ENCODE measurements around the gene ZMYND8.
"Not testable (repeated sequence)": the region's sequence is repeated elsewhere in the genome, so short reads cannot be mapped to it uniquely, and the experiment has no call there.

Gene ZMYND8

DNA sequence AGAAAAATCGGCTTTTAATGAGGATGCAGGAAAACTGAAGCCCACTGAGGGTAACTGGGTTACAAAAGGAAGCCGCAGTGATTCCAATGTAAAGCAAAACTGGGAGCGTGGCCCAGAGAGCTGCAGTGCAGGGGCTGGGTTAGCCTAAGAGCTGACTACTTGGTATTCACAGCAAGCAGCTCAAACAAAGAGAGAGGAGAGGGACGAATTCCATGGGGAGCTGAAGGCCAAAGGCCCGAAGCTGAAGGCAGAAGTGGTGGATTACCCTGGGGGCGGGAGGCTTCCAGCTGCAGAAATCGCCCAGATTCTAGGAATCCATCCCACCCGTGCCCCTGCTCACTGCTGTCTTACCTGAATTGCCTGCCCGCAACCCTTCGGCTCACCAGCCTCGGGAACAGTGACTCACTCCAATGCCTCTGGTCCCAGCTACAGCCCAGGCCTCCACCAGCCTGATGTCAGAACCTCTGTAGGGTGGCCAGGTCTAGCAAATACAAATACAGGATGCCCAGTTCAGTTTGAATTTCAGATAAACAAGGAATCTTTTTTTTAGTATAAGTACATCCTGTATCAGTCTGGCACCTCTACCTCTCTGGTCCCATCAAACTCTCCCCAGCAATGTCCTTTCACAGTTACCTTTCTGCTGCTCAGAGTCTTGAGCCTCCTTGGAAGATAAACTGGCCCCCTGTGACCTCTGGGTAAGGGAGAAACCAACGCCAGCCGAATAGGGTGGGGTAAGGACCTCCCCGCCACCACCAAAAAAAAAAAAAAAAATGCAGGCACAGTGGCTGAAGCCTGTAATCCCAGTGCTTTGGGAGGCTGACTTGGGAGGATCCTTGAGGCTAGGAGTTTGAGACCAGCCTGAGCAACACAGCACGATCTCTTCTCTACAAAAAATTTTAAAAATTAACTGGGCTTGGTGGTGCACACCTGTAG lies 14.6 kb upstream of the ZMYND8 start:
- FAIRE-seq: no peak

DNA sequence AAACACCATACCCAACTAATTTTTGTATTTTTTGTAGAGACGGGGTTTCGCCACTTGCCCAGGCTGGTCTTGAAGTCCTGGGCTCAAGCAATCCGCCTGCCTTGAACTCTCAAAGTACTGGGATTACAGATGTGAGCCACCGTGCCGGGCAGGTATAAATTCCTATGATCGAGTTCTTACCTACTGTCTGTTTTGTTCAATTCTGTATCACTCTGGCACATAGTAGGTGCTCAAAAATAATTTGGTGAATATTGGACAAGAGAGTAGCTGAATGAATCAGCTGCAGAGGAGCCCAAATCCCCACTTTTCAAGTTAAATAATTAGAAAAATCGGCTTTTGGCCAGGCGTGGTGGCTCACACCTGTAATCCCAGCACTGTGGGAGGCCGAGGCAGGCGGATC lies 13.7 kb upstream of the ZMYND8 start:
- no peak for FAIRE-seq

DNA sequence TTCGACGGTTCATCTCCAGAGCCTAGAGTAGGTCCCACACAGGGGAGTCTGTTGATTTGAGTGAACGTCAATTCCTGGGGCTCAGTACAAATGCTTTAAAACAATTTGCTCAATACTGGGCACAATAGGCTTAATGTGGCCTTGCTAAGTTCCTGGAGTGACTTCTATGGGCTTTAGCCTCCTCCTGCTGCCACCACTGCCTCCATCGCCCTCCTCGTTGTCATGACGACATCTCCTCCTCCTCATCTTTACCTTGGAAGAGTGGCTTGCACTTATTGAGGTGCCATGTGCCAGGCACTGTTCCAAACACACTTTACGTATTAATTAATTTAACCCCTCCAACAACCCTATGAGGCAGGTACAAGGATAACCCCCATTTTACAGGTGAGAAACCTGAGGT lies 11.8 kb upstream of the ZMYND8 start:
- FAIRE-seq: no peak

- FAIRE-seq: not testable (repeated sequence)
These were observed 9.8 kb upstream of the ZMYND8 start for GRCh38 chr20:47366301-47366700.

DNA sequence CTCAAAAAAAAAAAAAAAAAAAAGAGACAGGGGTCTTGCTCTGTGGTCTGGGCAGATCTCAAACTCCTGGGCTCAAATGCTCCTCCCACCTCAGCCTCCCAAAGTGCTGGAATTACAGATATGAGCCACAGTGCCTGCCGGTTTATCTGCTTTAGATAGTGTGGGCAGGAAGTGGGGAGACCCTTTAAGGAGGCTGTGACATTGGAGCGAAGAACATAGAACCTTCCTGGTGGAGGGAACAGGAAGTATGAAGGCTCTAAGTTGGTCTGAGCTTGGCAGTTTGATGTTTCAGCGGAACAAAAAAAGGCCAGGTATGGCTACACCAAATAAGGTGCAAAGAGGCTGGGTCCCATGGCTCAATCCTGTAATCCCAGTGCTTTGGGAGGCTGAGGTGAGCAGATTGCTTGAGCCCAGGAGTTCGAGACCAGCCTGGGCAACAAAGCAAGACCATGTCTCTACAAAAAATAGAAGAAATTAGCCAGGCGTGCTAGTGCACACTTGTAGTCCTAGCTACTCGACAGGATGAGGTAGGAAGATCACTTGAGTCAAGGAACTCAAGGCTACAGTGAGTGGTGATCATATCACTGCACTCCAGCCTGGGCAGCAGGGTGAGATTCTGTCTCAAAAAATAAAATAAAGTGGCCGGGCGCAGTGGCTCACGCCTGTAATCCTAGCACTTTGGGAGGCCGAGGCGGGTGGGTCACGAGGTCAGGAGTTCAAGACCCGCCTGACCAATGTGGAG lies 8.7 kb upstream of the ZMYND8 start:
- no peak for FAIRE-seq

GRCh38 chr20:47362361-47363219 lies 6.1 kb upstream of the ZMYND8 start:
- no peak for FAIRE-seq

- no peak for FAIRE-seq
These were observed 4.8 kb upstream of the ZMYND8 start for GRCh38 chr20:47361057-47361915.

- FAIRE-seq: no peak
These were observed 4.0 kb upstream of the ZMYND8 start for GRCh38 chr20:47360297-47361056.

DNA sequence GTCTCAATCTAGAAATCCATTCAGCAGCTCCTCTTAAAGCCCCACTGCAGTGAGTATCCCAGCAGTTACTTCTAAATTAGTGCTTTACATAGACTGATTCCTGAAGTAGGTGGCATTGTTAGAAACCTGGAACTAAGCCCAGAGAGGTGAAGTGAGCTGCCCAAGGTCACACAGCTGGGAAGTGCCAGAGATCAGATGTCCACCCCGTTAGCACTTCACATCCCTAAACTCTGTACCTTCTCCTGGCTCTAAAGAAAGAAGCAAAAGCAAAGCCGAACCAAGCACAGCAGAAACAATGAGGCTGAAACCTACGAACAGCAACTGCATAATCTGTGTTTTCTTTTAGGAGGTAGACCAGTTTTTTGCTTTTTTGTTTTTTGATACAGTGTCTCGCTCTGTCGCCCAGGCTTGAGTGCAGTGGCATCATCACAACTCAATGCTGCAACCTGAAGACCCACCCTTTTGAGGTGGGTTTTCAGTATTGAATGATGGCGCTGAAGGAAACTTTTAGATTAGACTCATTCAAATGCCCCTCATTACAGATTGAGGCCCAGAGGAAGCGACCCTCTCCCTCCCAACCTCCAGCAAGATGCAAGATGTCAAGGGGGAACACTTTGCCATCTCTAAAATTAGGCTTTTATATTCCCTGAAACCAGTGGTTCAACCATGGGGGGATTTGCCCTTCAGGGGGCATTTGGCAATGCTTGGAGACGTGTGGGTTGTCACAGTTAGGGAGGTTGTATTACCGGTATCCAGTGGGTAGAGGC lies 3.2 kb upstream of the ZMYND8 start:
- no peak for FAIRE-seq

GRCh38 chr20:47358672-47359529 lies 2.4 kb upstream of the ZMYND8 start:
- FAIRE-seq: no peak

DNA sequence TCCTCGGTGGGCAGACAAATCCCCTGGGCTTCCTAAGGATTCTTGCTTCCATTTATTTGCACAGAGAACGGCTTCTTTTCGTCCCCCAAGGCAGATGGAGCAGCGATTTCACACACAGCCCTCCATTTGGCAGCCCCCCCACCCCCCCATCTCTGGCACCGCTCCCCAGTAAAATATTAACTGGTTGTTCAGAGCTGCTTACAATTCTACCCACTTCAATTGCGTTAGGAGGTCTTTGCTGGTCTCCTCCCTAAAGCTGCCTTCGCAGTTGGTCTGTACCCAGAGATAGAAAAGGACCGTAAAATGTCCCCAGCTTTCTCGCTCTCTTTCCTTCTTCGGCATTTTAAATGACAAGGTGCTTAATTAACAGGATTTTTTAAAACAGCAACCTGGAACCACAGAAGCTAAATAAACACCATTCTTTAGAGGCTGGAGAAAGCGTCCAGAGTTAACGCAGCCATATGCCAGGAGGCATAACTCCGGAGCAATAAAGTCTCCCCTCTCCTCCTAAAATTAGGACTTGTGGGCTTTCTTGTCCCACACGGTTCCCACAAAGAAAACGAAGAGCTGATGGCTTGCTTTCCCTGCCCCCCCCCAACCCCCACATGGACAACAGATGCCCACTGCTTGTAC lies 1.7 kb upstream of the ZMYND8 start:
- FAIRE-seq: no peak

DNA sequence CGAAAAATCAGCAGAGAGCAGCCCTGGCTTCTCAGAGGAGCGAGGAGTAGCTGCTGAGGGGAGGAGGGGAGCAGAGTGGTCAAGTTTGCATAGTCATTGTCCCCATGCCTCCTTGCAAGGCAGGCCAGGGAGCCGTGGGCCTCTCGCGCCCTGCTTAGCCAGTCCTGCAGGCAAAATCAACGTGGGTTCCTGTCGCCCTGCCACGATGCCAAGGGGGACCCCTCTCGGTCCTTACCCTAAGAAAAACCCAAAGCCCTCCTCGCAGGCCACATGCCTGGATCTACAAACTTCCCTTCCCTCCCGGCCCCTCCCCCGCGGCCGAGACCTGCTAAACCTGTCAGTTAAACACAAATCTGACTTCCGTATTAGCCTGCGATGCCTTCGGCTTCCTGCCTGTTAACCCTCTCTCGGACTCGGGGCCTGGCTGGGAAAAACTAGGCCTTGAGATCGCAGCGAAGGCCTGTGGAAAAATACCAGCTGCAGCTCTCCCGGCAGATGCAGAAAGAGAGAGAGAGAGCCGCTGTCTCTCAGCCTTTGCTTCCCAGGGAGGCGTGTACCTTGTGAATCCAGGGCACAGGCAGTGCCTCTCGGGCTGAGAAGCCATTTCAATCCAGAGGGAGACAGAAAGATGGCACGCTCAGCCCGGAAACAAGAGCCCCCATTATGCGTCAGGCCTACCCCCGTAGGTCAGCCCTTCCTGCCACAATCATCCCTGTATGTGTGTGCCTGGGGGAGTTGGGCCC lies 968 bp upstream of the ZMYND8 start:
- no peak for FAIRE-seq

- FAIRE-seq: no peak
These were observed 326 bp downstream of the ZMYND8 start for GRCh38 chr20:47356220-47356525.

DNA sequence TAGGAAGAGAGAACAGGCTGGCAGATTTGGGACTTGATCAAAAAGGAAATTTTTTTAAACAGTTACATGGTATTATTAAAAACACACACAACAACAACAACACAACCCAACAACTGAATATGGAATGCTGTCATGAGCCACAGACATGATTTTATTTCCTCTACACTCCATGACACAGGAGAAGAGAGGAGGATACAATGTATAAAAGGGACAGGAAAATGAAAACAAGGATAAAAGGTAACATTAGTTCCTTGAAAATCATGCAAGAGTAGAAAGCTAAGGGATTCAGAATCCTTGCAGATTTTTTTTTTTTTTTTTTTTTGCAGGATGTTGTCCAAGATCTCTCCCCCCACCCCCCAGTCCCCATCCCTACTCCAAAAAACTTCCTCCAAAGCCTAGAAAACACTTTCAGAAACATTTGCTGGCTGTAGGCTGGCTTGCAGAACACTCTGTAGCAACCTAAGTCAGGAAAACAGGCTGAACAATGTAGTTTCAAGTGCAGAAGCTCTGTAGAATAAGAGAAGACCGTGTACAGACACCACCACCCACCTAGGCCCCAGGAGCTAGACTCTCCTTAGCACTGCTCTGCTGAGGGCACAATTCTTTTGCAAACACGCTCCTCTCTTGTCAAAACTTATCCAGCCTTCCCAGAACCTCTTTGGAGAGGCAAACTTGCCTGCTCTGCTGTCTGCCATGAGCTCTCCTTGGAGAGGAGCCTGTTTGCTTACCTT lies 845 bp downstream of the ZMYND8 start:
- no peak for FAIRE-seq

DNA sequence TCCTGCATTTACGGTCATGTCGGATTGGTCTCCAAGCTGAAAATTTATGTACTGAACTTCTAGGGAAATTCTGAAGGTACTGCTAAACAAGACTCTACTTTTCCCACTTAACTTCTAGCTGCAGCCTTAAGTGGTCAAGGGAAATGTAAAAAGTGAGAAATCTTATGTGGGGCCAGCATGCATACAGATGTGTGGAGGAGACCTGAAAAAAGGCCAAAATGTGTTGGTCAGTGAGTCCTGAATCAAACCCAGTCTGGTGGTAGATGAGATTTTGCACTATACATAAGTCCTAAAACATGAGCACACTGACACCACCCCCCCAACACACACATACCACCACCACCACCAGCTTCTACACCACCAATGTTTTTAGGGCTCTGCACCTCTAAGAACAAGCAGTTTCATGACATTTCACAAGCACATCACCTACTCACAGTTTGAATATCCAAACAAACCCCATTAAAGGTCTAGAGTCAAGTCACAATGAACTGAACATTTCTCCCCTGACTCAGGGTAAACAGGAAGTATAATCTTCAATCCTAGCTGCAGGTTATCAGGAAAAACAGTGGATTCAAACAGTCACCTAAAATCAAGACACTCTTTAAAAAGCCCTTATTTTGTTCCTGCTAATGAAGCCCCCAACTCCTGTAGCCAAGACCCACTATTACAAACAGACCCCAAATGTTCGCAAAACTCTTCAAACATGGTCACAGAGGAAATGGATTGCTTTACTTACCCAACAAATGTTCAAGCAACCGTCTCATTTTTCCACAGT lies 1.6 kb downstream of the ZMYND8 start:
- FAIRE-seq: no peak

GRCh38 chr20:47354464-47354713 lies 2.1 kb downstream of the ZMYND8 start:
- FAIRE-seq: no peak

Data from endometrium (tissue), 2 donors.